Panc1 (cell line): ENCODE results near the gene DYNC1LI2. TPM values are rescaled to one million over a fixed set of nuclear protein-coding genes. Genes with fewer than 3 reads are reported as not detected.

Experiments used
- ATAC-seq: fragments of 200-7000 bp; cut with Tn5 transposase; 2 replicates; pipeline ENCODE4 v1.9.1; 2020; ENCODE audit warnings: mild to moderate bottlenecking, moderate library complexity
- BruUV-seq: library from RNA; stranded (reverse); fragments of 400-500 nt; replicated peaks from 2 replicates; lab custom pipeline; 2021; lab: Mats Ljungman, UMichigan
- CTCF ChIA-PET: fragments of 300-600 bp; sonication (Branson Sonifier 250); formaldehyde crosslinking; loops from one replicate; lab custom pipeline; 2022; ENCODE audit warnings: antibody characterized with exemption; lab: Charles Lee
- POLR2A ChIA-PET: fragments of 300-600 bp; sonication (Branson Sonifier 250); formaldehyde crosslinking; loops from one replicate; lab custom pipeline; 2022; ENCODE audit warnings: antibody characterized with exemption; lab: Charles Lee
- DNase-seq: peaks from one replicate; pipeline ENCODE4 v3.0.0-alpha.2; 2010; ENCODE audit warnings: low read depth, low spot score
- H3K27ac ChIP-seq: 2 replicates; pipeline ENCODE4 v1.5.1; 2011; ENCODE audit warnings: mild to moderate bottlenecking, low read length, inconsistent platforms
- H3K27me3 ChIP-seq: fragments of 200-500 bp; sonication (Bioruptor generic); 2 replicates; pipeline ENCODE4 v1.6.0; 2014; ENCODE audit warnings: low read length, inconsistent platforms; ENCODE audit not compliant: control insufficient read depth, insufficient read depth
- H3K36me3 ChIP-seq: fragments of 200-500 bp; sonication (Bioruptor generic); 2 replicates; pipeline ENCODE4 v1.5.1; 2014; ENCODE audit warnings: inconsistent platforms, mild to moderate bottlenecking, low read length, moderate library complexity; ENCODE audit not compliant: control insufficient read depth, insufficient read depth
- H3K4me1 ChIP-seq: 2 replicates; pipeline ENCODE4 v1.5.1; 2011; ENCODE audit warnings: inconsistent platforms, mild to moderate bottlenecking, low read length, moderate library complexity; ENCODE audit not compliant: control insufficient read depth, insufficient read depth
- H3K4me3 ChIP-seq, 2 experiments: 2 replicates each; pipeline ENCODE4 v1.5.1; 2011 to 2012; ENCODE audit warnings: low read depth in 2 of 2, low read length in 2 of 2, mild to moderate bottlenecking in 2 of 2, inconsistent platforms in 1 of 2, moderate library complexity in 1 of 2
- H3K9me3 ChIP-seq: fragments of 200-500 bp; sonication (Bioruptor generic); 2 replicates; pipeline ENCODE4 v1.5.1; 2014; ENCODE audit warnings: low read depth, mild to moderate bottlenecking, inconsistent platforms, low read length, moderate library complexity; ENCODE audit not compliant: control insufficient read depth, insufficient read depth
- CTCF ChIP-seq: fragments of 450-650 bp; IDR thresholded peaks from 2 replicates; pipeline ENCODE4 v1.5.1; 2017; ENCODE audit warnings: mild to moderate bottlenecking
- POLR2AphosphoS5 ChIP-seq: IDR thresholded peaks from 2 replicates; pipeline ENCODE4 v1.6.1; 2012; ENCODE audit warnings: mild to moderate bottlenecking, low read depth, low read length, moderate library complexity
- REST ChIP-seq, 2 experiments: IDR thresholded peaks; 2 replicates each; pipeline ENCODE4 v1.6.1; 2011 to 2012; ENCODE audit warnings: low read depth in 2 of 2, control low read depth in 1 of 2, low read length in 1 of 2, mild to moderate bottlenecking in 1 of 2, moderate library complexity in 1 of 2; ENCODE audit not compliant: insufficient read depth in 1 of 2
- SIN3A ChIP-seq: IDR thresholded peaks from 2 replicates; pipeline ENCODE4 v1.6.1; 2012; ENCODE audit warnings: low read depth, mild to moderate bottlenecking, low read length, moderate library complexity, borderline replicate concordance; ENCODE audit not compliant: insufficient read depth
- TCF7L2 ChIP-seq: IDR thresholded peaks from 2 replicates; pipeline ENCODE4 v1.6.1; 2011; ENCODE audit warnings: mild to moderate bottlenecking, low read depth, low read length, inconsistent platforms
- in situ Hi-C: cut with HindIII; loops from 2 replicates; pipeline ENCODE4 v1.10.0; 2016; ENCODE audit warnings: low sequenced_read_pairs, low pct_unique_long_range_greater_than_20kb
- intact Hi-C: fragments of 100-400 bp; cut with micrococcal nuclease; formaldehyde crosslinking; loops from one replicate; pipeline ENCODE4 v1.10.0; 2022; ENCODE audit not compliant: unreplicated experiment
- total RNA-seq: library from RNA; stranded (reverse); gene quantifications from one replicate; pipeline ENCODE4 v1.2.1, GENCODE V29; 2021; ENCODE audit not compliant: unreplicated experiment

Gene DYNC1LI2
- total RNA-seq, 1 experiment from 2014 or later: 103 TPM

GRCh38 chr16:66787427-66787826 lies 36.0 kb upstream of the DYNC1LI2 start:
- Histone ChIP-seq H3K36me3 (no peaks in the 10 kb centered on the region), H3K4me3 (no peak overlapping the region), H3K4me1 (no peaks in the 10 kb centered on the region), H3K9me3 (no peaks in the 10 kb centered on the region), H3K27ac (no peak overlapping the region), H3K27me3 (no peaks in the 10 kb centered on the region)
- intact Hi-C loops: no loop called here
- no peak for ATAC-seq
- TF ChIP-seq CTCF (no peak), TCF7L2 (no peak), REST (IDR thresholded peaks at IDR 0.05; ENCODE audit: insufficient read depth in 1 of 2, low read depth in 2 of 2, low read length in 1 of 2) (no peak), SIN3A (no peak), POLR2AphosphoS5 (no peak)
- POLR2A ChIA-PET: no interaction called here
- no TSS peak for BruUV-seq
- CTCF ChIA-PET: no interaction called here
- no peak for DNase-seq
- in situ Hi-C loops: no loop called here

GRCh38 chr16:66786551-66786950 lies 35.1 kb upstream of the DYNC1LI2 start:
- no peak for ATAC-seq
- intact Hi-C loops (no loop called here), in situ Hi-C loops (no loop called here)
- no TSS peak for BruUV-seq
- Histone ChIP-seq H3K4me1 (no peaks in the 10 kb centered on the region), H3K27me3 (no peaks in the 10 kb centered on the region), H3K9me3 (no peaks in the 10 kb centered on the region), H3K36me3 (no peaks in the 10 kb centered on the region), H3K4me3 (no peak overlapping the region), H3K27ac (no peak overlapping the region)
- POLR2A ChIA-PET: no interaction called here
- no peak for TF ChIP-seq POLR2AphosphoS5
- DNase-seq: no peak
- CTCF ChIA-PET: no interaction called here

GRCh38 chr16:66776457-66776856 lies 25.0 kb upstream of the DYNC1LI2 start:
- ChIA-PET POLR2A (no interaction called here), CTCF (no interaction called here)
- intact Hi-C loops: no loop called here
- Histone ChIP-seq H3K4me1 (no peaks in the 10 kb centered on the region), H3K27me3 (no peaks in the 10 kb centered on the region), H3K4me3 (no peak overlapping the region), H3K36me3 (no peaks in the 10 kb centered on the region), H3K9me3 (no peaks in the 10 kb centered on the region), H3K27ac (no peak overlapping the region)
- BruUV-seq: no TSS peak
- TF ChIP-seq TCF7L2 (no peak), SIN3A (no peak), CTCF (no peak), POLR2AphosphoS5 (no peak), REST (IDR thresholded peaks at IDR 0.05; ENCODE audit: insufficient read depth in 1 of 2, low read depth in 2 of 2, low read length in 1 of 2) (no peak)
- DNase-seq: no peak
- ATAC-seq: no peak
- in situ Hi-C loops: no loop called here
